Hepatocyte (in vitro differentiated cells): ENCODE measurements around the gene SERPINA12.

Experiments used
- CTCF ChIP-seq: fragments of 200-600 bp; sonication (generic); IDR thresholded peaks from 2 replicates; pipeline ENCODE4 v1.5.1; 2016; ENCODE audit warnings: antibody characterized with exemption, mild to moderate bottlenecking; ENCODE audit not compliant: poor library complexity
- EZH2 ChIP-seq: fragments of 200-600 bp; sonication (generic); IDR thresholded peaks from 2 replicates; pipeline ENCODE4 v1.6.1; 2016; ENCODE audit warnings: antibody characterized with exemption, mild to moderate bottlenecking, borderline replicate concordance

GRCh38 chr14:94476023-94476422, 33.2 kb downstream of the SERPINA12 start, which contains the start of gene SERPINA9:
- TF ChIP-seq EZH2 (no peak), CTCF (no peak)
